Stimulated activated naive CD8-positive, alpha-beta T cell treated with anti-CD3 and anti-CD28 coated beads, Interleukin-15, amount 100 ng/mL, for 72 hours (primary cell): ENCODE results near the gene FILIP1L.
"Not testable (repeated sequence)": the region's sequence is repeated elsewhere in the genome, so short reads cannot be mapped to it uniquely, and the experiment has no call there.

Source experiments
- ATAC-seq: fragments of 150-1000 bp; cut with Tn5 transposase; 2 replicates; pipeline ENCODE4 v1.10.0; 2021; ENCODE audit warnings: mild to moderate bottlenecking, moderate library complexity
- DNase-seq, 2 donors: peaks; one replicate each; pipeline ENCODE4 v3.0.0; 2021 to 2022
- H3K27ac Mint-ChIP-seq, 2 donors: one replicate each; pipeline ENCODE4 v1.8.0; 2022; ENCODE audit warnings: mild to moderate bottlenecking in 2 of 2, mixed read lengths in 2 of 2, moderate library complexity in 2 of 2
- H3K27me3 Mint-ChIP-seq: one replicate; pipeline ENCODE4 v1.8.0; 2022; ENCODE audit warnings: mixed read lengths
- H3K4me1 Mint-ChIP-seq: one replicate; pipeline ENCODE4 v1.8.0; 2022; ENCODE audit warnings: mild to moderate bottlenecking, mixed read lengths
- H3K4me3 Mint-ChIP-seq, 2 donors: one replicate each; pipeline ENCODE4 v1.8.0; 2022; ENCODE audit warnings: mild to moderate bottlenecking in 2 of 2, mixed read lengths in 2 of 2, moderate library complexity in 1 of 2
- H3K9me3 Mint-ChIP-seq, 2 donors: one replicate each; pipeline ENCODE4 v1.8.0; 2022; ENCODE audit warnings: mixed read lengths in 2 of 2

The FILIP1L gene

GRCh38 chr3:99846477-99847160 is 267.7 kb downstream of the FILIP1L start:
- no peak overlapping the region for H3K27ac Mint-ChIP-seq
- H3K27me3 Mint-ChIP-seq = no peaks in the 10 kb centered on the region
- H3K4me1 Mint-ChIP-seq = peaks cover 29% of the 10 kb centered on the region
- no peaks in the 10 kb centered on the region for H3K9me3 Mint-ChIP-seq
- no peak for ATAC-seq
- no peak overlapping the region for H3K4me3 Mint-ChIP-seq
- DNase-seq = no peak

GRCh38 chr3:99845999-99846398 is 268.3 kb downstream of the FILIP1L start:
- Mint-ChIP-seq H3K27ac (peak overlapping the region in 1 of 2 donors; percentile 49), H3K4me3 (no peak overlapping the region), H3K9me3 (no peaks in the 10 kb centered on the region), H3K4me1 (peaks cover 29% of the 10 kb centered on the region), H3K27me3 (no peaks in the 10 kb centered on the region)
- ATAC-seq (no peak), DNase-seq (no peak)

- Mint-ChIP-seq H3K27me3 (no peaks in the 10 kb centered on the region), H3K27ac (peak overlapping the region in 1 of 2 donors; percentile 44), H3K4me1 (peaks cover 29% of the 10 kb centered on the region), H3K4me3 (no peak overlapping the region), H3K9me3 (no peaks in the 10 kb centered on the region)
- ATAC-seq (no peak), DNase-seq (no peak)
These were observed 269.0 kb downstream of the FILIP1L start for GRCh38 chr3:99845331-99845730.

GRCh38 chr3:99843590-99844258 is 270.6 kb downstream of the FILIP1L start:
- peak; percentile 29 for ATAC-seq

GRCh38 chr3:99842826-99843589 is 271.3 kb downstream of the FILIP1L start:
- H3K27ac Mint-ChIP-seq = no peak overlapping the region

More at GRCh38 chr3:99843590-99844258, 270.6 kb downstream of the FILIP1L start:
- Mint-ChIP-seq H3K27me3 (no peaks in the 10 kb centered on the region), H3K9me3 (no peaks in the 10 kb centered on the region), H3K4me3 (no peak overlapping the region), H3K4me1 (peaks cover 29% of the 10 kb centered on the region), H3K27ac (no peak overlapping the region)
- DNase-seq = no peak

GRCh38 chr3:99841949-99842348 is 272.4 kb downstream of the FILIP1L start:
- not testable (repeated sequence) for H3K27ac Mint-ChIP-seq, ATAC-seq, DNase-seq, H3K4me3 Mint-ChIP-seq, H3K9me3 Mint-ChIP-seq, H3K27me3 Mint-ChIP-seq
- H3K4me1 Mint-ChIP-seq = peaks cover 29% of the 10 kb centered on the region

More at GRCh38 chr3:99842826-99843589, 271.3 kb downstream of the FILIP1L start:
- Mint-ChIP-seq H3K4me3 (no peak overlapping the region), H3K27me3 (no peaks in the 10 kb centered on the region), H3K4me1 (peaks cover 29% of the 10 kb centered on the region), H3K9me3 (no peaks in the 10 kb centered on the region)
- DNase-seq (no peak), ATAC-seq (peak; percentile 62)

GRCh38 chr3:99839613-99840012 is 274.7 kb downstream of the FILIP1L start:
- Mint-ChIP-seq H3K27me3 (no peaks in the 10 kb centered on the region), H3K4me3 (no peak overlapping the region), H3K9me3 (no peaks in the 10 kb centered on the region), H3K27ac (no peak overlapping the region), H3K4me1 (peaks cover 9% of the 10 kb centered on the region)
- DNase-seq = no peak
- peak; percentile 79 for ATAC-seq

- no peaks in the 10 kb centered on the region for H3K27me3 Mint-ChIP-seq
- ATAC-seq (no peak), DNase-seq (no peak)
- no peak overlapping the region for H3K4me3 Mint-ChIP-seq
- no peaks in the 10 kb centered on the region for H3K9me3 Mint-ChIP-seq
- H3K27ac Mint-ChIP-seq = no peak overlapping the region
- peaks cover 6% of the 10 kb centered on the region for H3K4me1 Mint-ChIP-seq
These were observed 275.5 kb downstream of the FILIP1L start for GRCh38 chr3:99838755-99839154.

GRCh38 chr3:99837715-99838114 is 276.6 kb downstream of the FILIP1L start:
- ATAC-seq = no peak
- H3K9me3 Mint-ChIP-seq = no peaks in the 10 kb centered on the region
- H3K27ac Mint-ChIP-seq = no peak overlapping the region
- H3K4me1 Mint-ChIP-seq = peaks cover under 1% of the 10 kb centered on the region
- H3K27me3 Mint-ChIP-seq = no peaks in the 10 kb centered on the region
- DNase-seq = no peak
- no peak overlapping the region for H3K4me3 Mint-ChIP-seq

- no peak for DNase-seq
- Mint-ChIP-seq H3K4me3 (no peak overlapping the region), H3K9me3 (no peaks in the 10 kb centered on the region), H3K4me1 (no peaks in the 10 kb centered on the region), H3K27me3 (no peaks in the 10 kb centered on the region), H3K27ac (no peak overlapping the region)
- ATAC-seq = no peak
These were observed 277.6 kb downstream of the FILIP1L start for GRCh38 chr3:99836681-99837080.

GRCh38 chr3:99834211-99834957 is 279.9 kb downstream of the FILIP1L start:
- DNase-seq = no peak
- peak; percentile 78 for ATAC-seq
- H3K27ac Mint-ChIP-seq = no peak overlapping the region
- H3K9me3 Mint-ChIP-seq = no peaks in the 10 kb centered on the region
- H3K27me3 Mint-ChIP-seq = no peaks in the 10 kb centered on the region
- H3K4me3 Mint-ChIP-seq = no peak overlapping the region
- H3K4me1 Mint-ChIP-seq = peaks cover 12% of the 10 kb centered on the region

GRCh38 chr3:99833617-99834205 is 280.6 kb downstream of the FILIP1L start:
- Mint-ChIP-seq H3K27me3 (no peaks in the 10 kb centered on the region), H3K27ac (no peak overlapping the region), H3K9me3 (no peaks in the 10 kb centered on the region), H3K4me1 (peaks cover 15% of the 10 kb centered on the region), H3K4me3 (no peak overlapping the region)
- DNase-seq (no peak), ATAC-seq (no peak)

GRCh38 chr3:99829844-99830243 is 284.5 kb downstream of the FILIP1L start:
- Mint-ChIP-seq H3K9me3 (no peaks in the 10 kb centered on the region), H3K27me3 (no peaks in the 10 kb centered on the region), H3K4me1 (peaks cover 29% of the 10 kb centered on the region), H3K27ac (no peak overlapping the region), H3K4me3 (no peak overlapping the region)
- DNase-seq (no peak), ATAC-seq (no peak)

- ATAC-seq (no peak), DNase-seq (no peak)
- Mint-ChIP-seq H3K27me3 (no peaks in the 10 kb centered on the region), H3K9me3 (no peaks in the 10 kb centered on the region), H3K4me3 (no peak overlapping the region), H3K27ac (peak overlapping the region in 1 of 2 donors; percentile 1), H3K4me1 (peaks cover 37% of the 10 kb centered on the region)
These were observed 289.2 kb downstream of the FILIP1L start for GRCh38 chr3:99825004-99825640.
